Measurements from ENCODE around the gene XPO6. TPM values are rescaled to one million over a fixed set of nuclear protein-coding genes. Genes with fewer than 3 reads are reported as not detected.
"Not testable (repeated sequence)": the region's sequence is repeated elsewhere in the genome, so short reads cannot be mapped to it uniquely, and the experiment has no call there.

XPO6 gene
- total RNA-seq, 1 donor from 2014 or later = 236 TPM

- ChIA-PET CTCF (no interaction called here), POLR2A (no interaction called here)
- DNase-seq = no peak
- Mint-ChIP-seq H3K36me3 (ENCODE audit: low read depth) (peaks cover 93% of the 10 kb centered on the region), H3K27me3 (no peaks in the 10 kb centered on the region), H3K9me3 (no peaks in the 10 kb centered on the region), H3K4me1 (peaks cover 2% of the 10 kb centered on the region), H3K27ac (no peak overlapping the region), H3K4me3 (no peak overlapping the region)
- intact Hi-C loops (cut with micrococcal nuclease) = loop anchor here (10.0 kb wide), 1 partner anchor 571 kb away; the partner anchor contains the start of gene KATNIP
- ATAC-seq (ENCODE audit: low read depth) = no peak
- TF ChIP-seq CTCF (IDR thresholded peaks at IDR 0.05) = no peak
Observed at GRCh38 chr16:28125592-28125991, 86.2 kb downstream of the XPO6 start.

- Mint-ChIP-seq H3K4me3 (no peak overlapping the region), H3K36me3 (ENCODE audit: low read depth) (peaks cover 89% of the 10 kb centered on the region), H3K27ac (no peak overlapping the region), H3K9me3 (no peaks in the 10 kb centered on the region), H3K4me1 (no peaks in the 10 kb centered on the region), H3K27me3 (no peaks in the 10 kb centered on the region)
- ChIA-PET POLR2A (no interaction called here), CTCF (no interaction called here)
- ATAC-seq (ENCODE audit: low read depth) (no peak), DNase-seq (no peak)
- TF ChIP-seq CTCF (IDR thresholded peaks at IDR 0.05) = no peak
- intact Hi-C loops (cut with micrococcal nuclease) = loop anchor here (10.0 kb wide), 1 partner anchor 567 kb away; the partner anchor contains the start of gene KATNIP
Observed at GRCh38 chr16:28121527-28121926, 90.2 kb downstream of the XPO6 start.

- TF ChIP-seq CTCF (IDR thresholded peaks at IDR 0.05) = no peak
- intact Hi-C loops (cut with micrococcal nuclease) = loop anchor here (10.0 kb wide), 1 partner anchor 566 kb away; the partner anchor contains the start of gene KATNIP
- no peaks in the 10 kb centered on the region for H3K4me1 Mint-ChIP-seq
- no peak for DNase-seq
- no peak for ATAC-seq (ENCODE audit: low read depth)
- no peaks in the 10 kb centered on the region for H3K9me3 Mint-ChIP-seq
- POLR2A ChIA-PET = no interaction called here
- no peak overlapping the region for H3K27ac Mint-ChIP-seq
- CTCF ChIA-PET = no interaction called here
- H3K27me3 Mint-ChIP-seq = no peaks in the 10 kb centered on the region
- H3K36me3 Mint-ChIP-seq (ENCODE audit: low read depth) = peaks cover 90% of the 10 kb centered on the region
- H3K4me3 Mint-ChIP-seq = no peak overlapping the region
Observed at GRCh38 chr16:28120754-28121153, 91.0 kb downstream of the XPO6 start.

- H3K9me3 Mint-ChIP-seq = no peaks in the 10 kb centered on the region
- TF ChIP-seq CTCF (IDR thresholded peaks at IDR 0.05) = no peak
- DNase-seq (no peak), ATAC-seq (ENCODE audit: low read depth) (no peak)
- ChIA-PET POLR2A (no interaction called here), CTCF (no interaction called here)
- H3K36me3 Mint-ChIP-seq (ENCODE audit: low read depth) = peaks cover 89% of the 10 kb centered on the region
- no peaks in the 10 kb centered on the region for H3K4me1 Mint-ChIP-seq
- intact Hi-C loops (cut with micrococcal nuclease) = no loop called here
- no peak overlapping the region for H3K27ac Mint-ChIP-seq
- no peaks in the 10 kb centered on the region for H3K27me3 Mint-ChIP-seq
- H3K4me3 Mint-ChIP-seq = no peak overlapping the region
Observed at GRCh38 chr16:28118637-28119036, 93.1 kb downstream of the XPO6 start.

GRCh38 chr16:28117168-28117565 is 94.6 kb downstream of the XPO6 start:
- POLR2A ChIA-PET = no interaction called here
- CTCF ChIA-PET = no interaction called here
- intact Hi-C loops (cut with micrococcal nuclease) = no loop called here
- Mint-ChIP-seq H3K27ac (no peak overlapping the region), H3K36me3 (ENCODE audit: low read depth) (peaks cover 89% of the 10 kb centered on the region), H3K27me3 (no peaks in the 10 kb centered on the region), H3K4me3 (no peak overlapping the region), H3K9me3 (no peaks in the 10 kb centered on the region), H3K4me1 (no peaks in the 10 kb centered on the region)
- no peak for TF ChIP-seq CTCF (IDR thresholded peaks at IDR 0.05)
- ATAC-seq (ENCODE audit: low read depth) (no peak), DNase-seq (no peak)

GRCh38 chr16:28115866-28116265 is 95.9 kb downstream of the XPO6 start:
- H3K27me3 Mint-ChIP-seq; intact Hi-C loops (cut with micrococcal nuclease); H3K4me3 Mint-ChIP-seq; DNase-seq; POLR2A ChIA-PET; H3K9me3 Mint-ChIP-seq; H3K27ac Mint-ChIP-seq; H3K4me1 Mint-ChIP-seq; ATAC-seq (ENCODE audit: low read depth): not testable (repeated sequence)
- peaks cover 88% of the 10 kb centered on the region for H3K36me3 Mint-ChIP-seq (ENCODE audit: low read depth)
- CTCF ChIA-PET = interaction anchor here (1.8 kb wide), 1 partner anchor 102 kb away, joined by 6 read pairs; no protein-coding TSS in a partner anchor

All from activated B cell treated with CpG ODN at 0.5 μM for 24 hours (primary cell).